WTC11 (cell line): ENCODE data around the gene ALK.

Source experiments
- CBFB ChIP-seq: sonication (generic); formaldehyde crosslinking; IDR thresholded peaks from 2 replicates; pipeline ENCODE4 v1.8.1; 2022; ENCODE audit warnings: mild to moderate bottlenecking, low read depth, missing genetic modification reagents
- JUN ChIP-seq: sonication (generic); formaldehyde crosslinking; IDR thresholded peaks from 2 replicates; pipeline ENCODE4 v1.8.0; 2023; ENCODE audit warnings: mild to moderate bottlenecking, missing genetic modification reagents
- RELA ChIP-seq: sonication (generic); formaldehyde crosslinking; IDR thresholded peaks from 2 replicates; pipeline ENCODE4 v1.8.1; 2022; ENCODE audit warnings: missing genetic modification reagents, mild to moderate bottlenecking, borderline replicate concordance
- TP53 ChIP-seq: sonication (generic); formaldehyde crosslinking; IDR thresholded peaks from 2 replicates; pipeline ENCODE4 v1.8.1; 2023; ENCODE audit warnings: mild to moderate bottlenecking, missing genetic modification reagents
- ZNF232 ChIP-seq: sonication (generic); formaldehyde crosslinking; IDR thresholded peaks from 2 replicates; pipeline ENCODE4 v1.8.0; 2022; ENCODE audit warnings: mild to moderate bottlenecking, missing genetic modification reagents
- TF ChIP-seq, protein P1 (sequence below): fragments of 200-600 bp; IDR thresholded peaks from 2 replicates; pipeline ENCODE4 v1.8.0; 2022; ENCODE audit warnings: antibody characterized with exemption
- TF ChIP-seq, protein P2 (sequence below): sonication (generic); formaldehyde crosslinking; IDR thresholded peaks from 2 replicates; pipeline ENCODE4 v1.8.0; 2022; ENCODE audit warnings: mild to moderate bottlenecking, missing genetic modification reagents

DNA sequence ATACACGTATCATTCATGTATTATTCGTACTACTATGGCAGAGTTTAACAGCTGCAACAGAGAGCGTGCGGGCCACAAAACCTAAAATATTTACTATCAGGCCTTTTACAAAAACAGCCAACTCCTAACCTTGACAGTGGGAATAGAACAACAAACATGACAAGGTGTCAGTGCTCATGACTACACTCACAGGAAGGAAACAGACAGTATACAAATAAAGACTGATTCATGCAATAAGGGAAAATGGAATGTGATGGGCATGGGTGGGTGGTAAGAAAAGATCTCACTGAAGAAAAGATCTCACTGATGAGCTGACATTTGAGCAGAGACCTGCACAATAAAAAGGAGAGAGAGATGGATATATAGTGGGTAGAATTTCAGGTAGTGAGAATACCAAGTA lies 347.8 kb downstream of the ALK start:
- TF ChIP-seq, protein P1, sequence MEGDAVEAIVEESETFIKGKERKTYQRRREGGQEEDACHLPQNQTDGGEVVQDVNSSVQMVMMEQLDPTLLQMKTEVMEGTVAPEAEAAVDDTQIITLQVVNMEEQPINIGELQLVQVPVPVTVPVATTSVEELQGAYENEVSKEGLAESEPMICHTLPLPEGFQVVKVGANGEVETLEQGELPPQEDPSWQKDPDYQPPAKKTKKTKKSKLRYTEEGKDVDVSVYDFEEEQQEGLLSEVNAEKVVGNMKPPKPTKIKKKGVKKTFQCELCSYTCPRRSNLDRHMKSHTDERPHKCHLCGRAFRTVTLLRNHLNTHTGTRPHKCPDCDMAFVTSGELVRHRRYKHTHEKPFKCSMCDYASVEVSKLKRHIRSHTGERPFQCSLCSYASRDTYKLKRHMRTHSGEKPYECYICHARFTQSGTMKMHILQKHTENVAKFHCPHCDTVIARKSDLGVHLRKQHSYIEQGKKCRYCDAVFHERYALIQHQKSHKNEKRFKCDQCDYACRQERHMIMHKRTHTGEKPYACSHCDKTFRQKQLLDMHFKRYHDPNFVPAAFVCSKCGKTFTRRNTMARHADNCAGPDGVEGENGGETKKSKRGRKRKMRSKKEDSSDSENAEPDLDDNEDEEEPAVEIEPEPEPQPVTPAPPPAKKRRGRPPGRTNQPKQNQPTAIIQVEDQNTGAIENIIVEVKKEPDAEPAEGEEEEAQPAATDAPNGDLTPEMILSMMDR, result no peak
- TF ChIP-seq RELA (CRISPR knock-in tag) (no peak), TP53 (CRISPR knock-in tag) (no peak), JUN (CRISPR knock-in tag) (no peak), CBFB (CRISPR knock-in tag) (no peak), ZNF232 (CRISPR knock-in tag) (no peak)
- TF ChIP-seq, protein P2, sequence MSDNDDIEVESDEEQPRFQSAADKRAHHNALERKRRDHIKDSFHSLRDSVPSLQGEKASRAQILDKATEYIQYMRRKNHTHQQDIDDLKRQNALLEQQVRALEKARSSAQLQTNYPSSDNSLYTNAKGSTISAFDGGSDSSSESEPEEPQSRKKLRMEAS (CRISPR knock-in tag), result no peak
